ENCODE results near the gene ERI3.

Gene ERI3

DNA sequence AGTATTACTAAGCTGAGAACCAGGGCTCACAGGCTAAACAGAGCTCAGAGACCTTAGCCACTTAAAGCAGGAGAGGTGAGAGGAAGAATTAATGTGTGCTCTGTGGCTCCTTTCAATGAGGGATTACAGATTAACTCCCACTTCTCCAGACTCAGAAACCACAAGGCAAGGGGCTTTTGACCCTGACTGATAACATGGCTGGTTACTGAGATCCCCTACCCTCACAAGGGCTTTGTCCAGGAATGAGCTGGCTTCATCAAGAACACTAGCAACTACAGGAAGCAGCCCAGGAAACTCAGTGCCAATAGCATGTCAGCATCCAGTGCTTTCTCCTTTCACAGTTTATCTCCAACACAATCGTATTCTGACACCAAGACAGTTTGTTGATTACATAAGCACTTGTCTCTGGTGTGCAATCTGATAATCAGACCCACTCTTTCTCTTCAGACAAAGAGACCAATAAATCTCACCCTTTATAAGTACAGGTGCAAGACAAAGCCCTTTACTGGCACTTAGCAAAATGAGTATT lies 38.8 kb downstream of the ERI3 start:
- TF ChIP-seq GATA2 (IDR thresholded peaks at IDR 0.05; ENCODE audit: low read depth, low read length) (no peak), GATA3 (IDR thresholded peaks at IDR 0.05; ENCODE audit: low read depth, low read length) (no peak)

DNA sequence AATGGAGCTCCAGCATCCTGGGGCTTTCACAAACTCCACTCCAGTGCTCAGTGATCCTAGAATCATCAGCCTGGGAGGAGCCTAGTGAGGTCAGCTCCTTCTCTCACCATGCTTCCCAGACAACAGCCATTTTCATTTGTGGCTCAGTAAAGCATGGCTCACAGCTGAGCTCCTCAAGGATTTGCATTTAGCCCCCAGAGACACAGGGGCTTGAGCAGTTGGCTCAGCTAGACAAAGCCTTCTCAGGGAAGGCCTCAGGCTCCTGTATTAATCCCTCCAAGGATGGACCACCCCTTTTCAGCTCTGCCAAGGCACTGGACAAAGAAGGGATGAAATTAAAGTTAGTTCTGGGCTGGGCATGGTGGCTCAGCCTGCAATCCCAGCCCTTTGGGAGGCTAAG lies 39.5 kb downstream of the ERI3 start:
- TF ChIP-seq GATA2 (IDR thresholded peaks at IDR 0.05; ENCODE audit: low read depth, low read length) (no peak), GATA3 (IDR thresholded peaks at IDR 0.05; ENCODE audit: low read depth, low read length) (no peak)

DNA sequence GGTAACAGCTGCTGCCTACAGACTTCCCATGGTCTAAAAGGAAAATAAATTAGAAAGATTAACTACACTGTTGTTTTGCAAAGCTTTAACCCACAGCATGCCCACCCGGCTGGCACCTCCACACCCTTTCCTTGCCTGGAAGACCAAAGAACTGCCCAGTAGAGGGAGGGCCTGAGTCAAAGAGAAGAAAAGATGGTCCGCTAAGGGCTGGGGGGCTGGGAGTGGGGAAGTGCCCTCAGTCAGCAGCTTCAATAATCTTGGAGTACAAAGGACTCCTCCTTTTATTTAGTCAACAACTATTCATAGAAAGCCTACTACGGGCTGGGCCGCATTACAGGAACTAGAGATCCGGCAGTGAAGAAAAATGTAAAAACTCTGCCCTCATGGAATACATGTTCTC lies 40.6 kb downstream of the ERI3 start:
- TF ChIP-seq GATA2 (IDR thresholded peaks at IDR 0.05; ENCODE audit: low read depth, low read length) (no peak), GATA3 (IDR thresholded peaks at IDR 0.05; ENCODE audit: low read depth, low read length) (no peak)

DNA sequence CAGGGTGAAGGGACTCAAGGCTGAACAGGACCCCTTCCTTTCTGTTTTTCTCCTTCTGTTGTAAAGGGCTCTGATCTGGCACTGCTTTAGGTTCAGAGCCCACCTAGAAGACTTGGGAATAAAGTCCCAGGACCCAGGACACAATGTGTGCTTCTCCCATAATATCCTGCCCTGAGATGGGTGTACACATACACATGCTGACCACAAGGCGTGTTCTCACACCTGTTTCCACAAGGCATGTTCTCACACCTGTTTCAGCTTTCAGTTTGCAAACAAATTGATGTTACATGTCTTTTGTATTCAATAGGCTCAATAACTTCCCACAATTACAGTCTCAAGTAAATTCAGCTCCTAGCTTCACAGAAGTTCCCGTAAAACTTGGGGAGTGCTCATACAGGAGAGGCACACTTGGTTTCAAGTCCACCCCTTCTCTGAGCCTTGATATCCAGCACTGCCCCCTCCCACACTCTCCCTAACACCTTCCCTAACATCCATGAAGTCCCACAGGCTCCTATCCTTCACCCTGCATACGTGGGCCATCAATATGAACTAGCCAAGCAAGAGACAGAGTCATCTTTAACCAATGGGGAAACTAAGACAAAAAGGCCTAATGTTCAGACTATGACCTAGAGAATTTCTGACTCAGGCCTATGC lies 41.7 kb downstream of the ERI3 start:
- TF ChIP-seq GATA3 (IDR thresholded peaks at IDR 0.05; ENCODE audit: low read depth, low read length), result no peak
- no peak for TF ChIP-seq GATA2 (IDR thresholded peaks at IDR 0.05; ENCODE audit: low read depth, low read length)

DNA sequence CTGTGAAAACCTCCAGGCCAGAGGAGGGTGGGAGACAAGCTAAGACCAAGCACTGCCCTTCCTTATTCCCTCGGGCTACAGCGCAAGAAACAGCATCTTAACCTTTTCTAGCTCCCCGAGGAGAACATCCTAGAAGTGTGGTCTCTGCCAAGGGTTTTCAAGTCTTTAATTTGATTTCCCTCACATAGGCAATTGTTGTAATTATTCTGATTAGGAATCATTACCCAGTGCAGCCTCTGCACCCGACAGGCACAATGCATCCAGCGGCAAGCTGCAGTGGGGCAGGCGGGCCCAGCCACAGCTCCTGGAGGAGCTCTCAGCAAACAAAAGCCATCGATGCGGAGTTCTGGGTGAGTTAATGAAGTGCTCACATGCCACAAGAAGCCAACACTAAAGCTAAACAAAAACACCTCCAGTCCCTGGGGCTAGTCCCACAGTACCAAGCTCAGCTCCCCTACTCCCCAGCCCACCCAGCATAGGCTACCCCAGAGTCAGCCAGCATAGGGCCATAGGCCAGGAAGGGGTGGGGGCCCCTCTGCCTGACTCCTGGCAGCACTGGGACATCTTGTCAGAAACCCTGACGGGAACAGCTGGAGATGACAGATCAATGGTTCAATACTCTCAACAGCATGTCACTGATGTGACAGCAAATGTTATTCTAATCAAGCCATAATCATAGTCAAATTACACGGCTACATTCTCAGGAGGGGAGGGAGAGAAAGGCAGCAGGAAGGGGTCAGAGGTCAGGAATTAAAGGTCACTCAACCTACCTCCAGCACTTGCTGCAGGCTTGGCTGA lies 42.5 kb downstream of the ERI3 start:
- TF ChIP-seq GATA3 (IDR thresholded peaks at IDR 0.05; ENCODE audit: low read depth, low read length) (no peak), GATA2 (IDR thresholded peaks at IDR 0.05; ENCODE audit: low read depth, low read length) (no peak)

DNA sequence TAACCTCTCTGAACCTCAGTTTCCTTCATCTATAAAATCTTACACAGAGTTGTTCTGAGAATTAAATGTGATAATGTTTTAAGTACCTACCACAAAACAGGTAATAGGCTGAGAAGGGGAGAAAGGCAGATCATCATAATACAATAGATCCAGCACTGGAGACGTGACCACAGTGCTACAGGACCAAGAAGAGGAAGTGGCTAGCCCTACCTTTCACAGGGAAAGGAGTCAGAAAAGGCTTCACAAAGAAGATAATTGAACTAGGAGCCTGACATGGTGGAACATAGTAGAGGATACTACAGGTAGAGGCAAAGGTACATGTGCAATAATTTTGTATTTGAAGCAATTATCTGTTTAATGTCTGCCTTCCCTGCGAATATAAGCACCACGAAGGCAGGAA lies 45.1 kb downstream of the ERI3 start:
- no peak for TF ChIP-seq GATA3 (IDR thresholded peaks at IDR 0.05; ENCODE audit: low read depth, low read length)
- no peak for TF ChIP-seq GATA2 (IDR thresholded peaks at IDR 0.05; ENCODE audit: low read depth, low read length)

DNA sequence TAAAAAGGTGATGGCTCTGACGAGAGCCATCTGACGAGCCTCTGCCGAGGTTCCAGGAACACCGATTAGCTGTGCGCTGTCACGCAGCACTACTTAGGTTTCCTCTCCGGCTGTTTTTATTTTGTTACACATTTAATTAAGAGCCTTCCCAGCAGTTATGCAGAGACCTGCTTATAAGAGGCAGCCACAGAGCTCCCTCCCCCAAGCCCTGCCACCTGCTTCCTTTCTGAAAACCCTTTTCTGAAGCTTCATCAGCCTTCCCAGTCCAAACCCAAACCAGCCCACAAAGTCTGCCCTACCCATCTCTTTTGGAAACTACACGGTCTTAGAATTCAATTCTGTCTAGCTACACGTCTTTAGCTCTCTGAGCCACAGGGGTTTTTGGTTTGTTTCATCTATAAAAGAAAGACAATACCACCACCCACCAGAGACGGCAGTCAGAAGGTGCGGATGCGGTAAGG lies 49.1 kb downstream of the ERI3 start:
- TF ChIP-seq GATA2 (IDR thresholded peaks at IDR 0.05; ENCODE audit: low read depth, low read length) (no peak), GATA3 (IDR thresholded peaks at IDR 0.05; ENCODE audit: low read depth, low read length) (no peak)

DNA sequence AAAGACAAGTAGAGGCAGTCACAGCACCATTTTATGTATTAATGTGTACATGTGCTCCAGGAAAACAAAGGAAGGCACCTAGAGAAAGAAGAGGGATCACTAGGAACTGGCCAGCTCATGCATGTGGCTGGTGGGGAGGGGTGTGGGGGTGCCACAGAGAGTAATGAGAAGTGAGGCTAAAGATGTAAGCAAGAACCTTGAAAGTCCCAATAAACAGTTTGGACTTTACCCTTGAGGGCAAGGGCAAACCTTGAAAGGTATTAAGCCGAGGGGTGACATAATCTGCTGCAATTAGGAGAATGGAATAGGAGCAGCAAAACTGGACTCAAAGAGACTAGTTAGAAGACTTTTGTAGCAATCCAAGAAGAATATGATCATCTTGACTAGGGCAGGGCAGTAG lies 51.5 kb downstream of the ERI3 start:
- TF ChIP-seq GATA2 (IDR thresholded peaks at IDR 0.05; ENCODE audit: low read depth, low read length), result no peak
- no peak for TF ChIP-seq GATA3 (IDR thresholded peaks at IDR 0.05; ENCODE audit: low read depth, low read length)

DNA sequence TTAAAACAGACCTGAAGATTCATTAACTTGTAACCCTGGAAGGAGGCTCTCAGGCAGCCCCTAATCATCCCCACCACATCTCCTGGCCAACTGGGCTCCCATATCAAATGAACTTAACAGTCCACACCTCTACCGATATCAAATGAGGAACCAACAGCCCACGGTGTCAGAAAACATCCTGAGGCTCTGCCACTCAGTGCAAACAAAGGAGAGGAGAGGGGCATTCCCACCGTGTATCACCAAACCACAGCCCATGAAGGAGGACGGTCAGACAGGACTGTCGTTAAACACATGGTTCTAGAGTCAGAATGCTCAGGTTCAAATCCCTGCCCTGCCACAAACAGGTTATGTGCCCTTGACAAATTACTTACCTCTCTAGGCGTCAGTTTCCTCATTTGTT lies 52.5 kb downstream of the ERI3 start:
- TF ChIP-seq GATA3 (IDR thresholded peaks at IDR 0.05; ENCODE audit: low read depth, low read length) (no peak), GATA2 (IDR thresholded peaks at IDR 0.05; ENCODE audit: low read depth, low read length) (no peak)

DNA sequence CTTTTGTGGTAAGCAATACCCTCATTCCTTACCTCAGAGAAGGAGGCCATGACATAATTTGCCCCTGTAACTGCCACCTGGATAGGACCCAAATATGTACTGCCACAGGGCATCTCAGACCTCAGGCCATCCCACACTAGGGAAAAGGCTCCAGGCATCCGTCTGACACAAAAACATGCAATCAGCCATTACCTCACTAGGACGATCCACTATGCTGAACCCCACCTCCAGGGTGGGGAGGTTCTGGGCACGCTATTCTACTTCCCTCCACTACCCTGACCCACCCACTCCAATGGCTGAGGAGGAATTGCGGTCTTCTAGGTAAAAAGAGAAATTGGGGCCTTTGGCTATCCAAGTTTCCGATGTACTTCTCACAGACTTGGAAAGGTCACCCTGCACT lies 53.6 kb downstream of the ERI3 start:
- TF ChIP-seq GATA3 (IDR thresholded peaks at IDR 0.05; ENCODE audit: low read depth, low read length) (no peak), GATA2 (IDR thresholded peaks at IDR 0.05; ENCODE audit: low read depth, low read length) (no peak)

DNA sequence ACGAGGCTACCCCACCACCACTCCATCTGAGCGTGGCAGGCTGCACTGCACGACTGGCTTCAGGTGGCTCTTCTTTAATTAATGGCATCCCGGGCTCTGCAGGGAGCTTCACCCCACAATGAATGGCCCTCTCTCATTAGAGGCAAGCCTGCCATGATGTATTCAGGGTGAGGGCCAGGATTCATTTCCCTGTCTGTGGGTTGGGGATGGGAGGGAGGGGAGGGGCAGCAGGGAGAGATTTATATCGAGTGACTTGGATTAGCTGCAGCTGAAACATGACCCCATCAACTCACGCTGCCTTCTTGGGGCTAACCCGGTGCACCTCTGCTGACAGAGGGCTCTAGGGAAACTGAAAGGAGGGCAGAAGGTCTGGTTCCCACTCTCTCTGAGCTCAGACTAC lies 54.2 kb downstream of the ERI3 start:
- no peak for TF ChIP-seq GATA3 (IDR thresholded peaks at IDR 0.05; ENCODE audit: low read depth, low read length)
- TF ChIP-seq GATA2 (IDR thresholded peaks at IDR 0.05; ENCODE audit: low read depth, low read length), result no peak

DNA sequence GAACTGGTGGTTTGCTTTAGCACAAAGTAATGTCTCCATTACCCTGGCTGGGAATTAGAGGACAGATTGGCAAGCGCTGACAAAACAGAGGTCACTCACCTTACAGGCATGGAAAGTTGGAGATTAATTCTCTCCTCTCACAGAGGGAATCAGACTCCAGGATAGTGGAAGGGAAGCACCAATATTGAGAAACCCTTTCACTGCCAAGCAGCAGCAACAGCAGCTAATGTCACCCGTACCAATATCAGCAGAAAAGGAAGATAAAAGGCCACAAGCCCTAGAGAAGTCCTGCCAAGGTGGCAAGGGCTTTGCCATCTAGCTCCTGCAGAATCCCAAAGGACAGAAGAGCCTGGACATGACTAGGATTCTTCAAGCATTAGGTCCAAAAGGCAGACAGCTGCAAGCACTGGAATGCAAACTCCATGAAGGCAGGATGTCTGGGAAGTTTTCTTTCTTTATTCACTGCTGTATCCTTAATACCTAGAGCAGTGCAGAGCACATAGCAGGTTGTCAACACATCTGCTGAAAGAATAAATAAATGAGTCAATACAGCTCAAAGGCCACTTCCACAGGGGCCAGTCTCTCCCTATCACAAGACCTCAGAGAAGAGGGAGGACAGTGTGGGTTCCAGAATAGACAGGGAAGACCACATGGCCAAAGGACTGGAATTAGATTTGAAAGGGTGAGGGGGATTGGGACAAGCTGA lies 57.2 kb downstream of the ERI3 start:
- TF ChIP-seq GATA3 (IDR thresholded peaks at IDR 0.05; ENCODE audit: low read depth, low read length), result no peak
- no peak for TF ChIP-seq GATA2 (IDR thresholded peaks at IDR 0.05; ENCODE audit: low read depth, low read length)

DNA sequence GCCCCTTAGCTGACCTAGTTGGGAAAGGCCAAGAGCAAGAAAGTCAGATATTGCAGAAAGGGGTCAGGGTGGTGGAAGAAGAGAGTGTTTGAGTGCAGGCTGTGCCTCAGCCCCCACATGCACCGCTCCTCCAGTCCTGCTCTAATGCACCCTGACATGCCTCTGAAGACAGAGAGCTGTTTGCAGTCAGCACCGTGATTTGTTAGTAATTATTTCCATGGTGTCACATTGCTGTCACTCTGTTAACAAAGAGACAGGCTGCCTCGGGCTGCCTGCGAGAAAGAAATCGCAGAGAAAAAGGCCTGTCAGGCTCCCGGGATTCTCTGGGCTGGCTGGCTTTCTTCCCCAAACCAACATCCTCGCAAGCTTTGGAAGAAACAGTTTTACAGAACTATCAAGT lies 58.3 kb downstream of the ERI3 start:
- TF ChIP-seq GATA2 (IDR thresholded peaks at IDR 0.05; ENCODE audit: low read depth, low read length), result no peak
- no peak for TF ChIP-seq GATA3 (IDR thresholded peaks at IDR 0.05; ENCODE audit: low read depth, low read length)

DNA sequence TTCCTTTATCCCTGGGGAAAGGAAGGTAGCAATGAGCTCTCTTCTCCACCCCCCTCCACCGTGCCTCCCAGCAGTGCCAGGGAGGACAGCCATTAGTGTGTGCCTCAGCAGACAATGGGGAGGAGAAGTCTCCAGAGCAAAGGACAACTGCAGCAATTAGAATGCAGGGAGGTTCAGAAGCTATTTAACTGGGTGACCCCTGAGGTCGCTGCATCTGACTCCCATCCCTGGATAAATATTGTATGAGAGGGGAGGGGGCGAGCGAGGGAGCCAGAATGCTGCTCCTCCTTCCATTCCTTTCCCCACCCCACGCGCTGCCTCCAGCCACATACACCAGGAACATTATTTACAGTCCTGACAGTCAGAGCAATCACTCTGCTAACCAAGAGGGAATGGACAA lies 59.0 kb downstream of the ERI3 start:
- TF ChIP-seq GATA3 (IDR thresholded peaks at IDR 0.05; ENCODE audit: low read depth, low read length), result no peak
- no peak for TF ChIP-seq GATA2 (IDR thresholded peaks at IDR 0.05; ENCODE audit: low read depth, low read length)

Data from SH-SY5Y (cell line).